Ovary (tissue), 9 donors: ENCODE data around the gene TUBGCP4. TPM values are rescaled to one million over a fixed set of nuclear protein-coding genes. Genes with fewer than 3 reads are reported as not detected.

Experiments used
- DNase-seq, 5 donors: peaks; one replicate each; pipeline ENCODE4 v3.0.0-alpha.2; 2019 to 2020
- H3K27ac ChIP-seq, 2 donors: fragments of 200-600 bp; one replicate each; pipeline versions ENCODE4 v1.5.1 to v1.8.0; 2019 to 2022
- H3K27me3 ChIP-seq: fragments of 200-600 bp; one replicate; pipeline ENCODE4 v1.8.0; 2022
- H3K36me3 ChIP-seq: fragments of 200-600 bp; sonication (generic); one replicate; pipeline ENCODE4 v1.5.1; 2019
- H3K4me1 ChIP-seq: one replicate; pipeline ENCODE4 v1.8.1; 2013; ENCODE audit warnings: mild to moderate bottlenecking, moderate library complexity; ENCODE audit not compliant: insufficient read depth
- H3K4me3 ChIP-seq: fragments of 200-600 bp; sonication (generic); one replicate; pipeline ENCODE4 v1.5.1; 2017
- H3K9me3 ChIP-seq, 2 donors: fragments of 200-600 bp in 1 of 2; sonication (generic) in 1 of 2; one replicate each; pipeline versions ENCODE4 v1.5.1 to v1.8.1; 2013 to 2019; ENCODE audit warnings: mild to moderate bottlenecking in 1 of 2, moderate library complexity in 1 of 2
- CTCF ChIP-seq, 3 donors: fragments of 450-650 bp in 2 of 3; fragments of 200-600 bp in 1 of 3; IDR thresholded peaks; one replicate each; pipeline versions ENCODE4 v1.5.1 to v1.8.0; 2016 to 2022; ENCODE audit warnings: antibody characterized with exemption in 3 of 3, mild to moderate bottlenecking in 1 of 3
- EP300 ChIP-seq: sonication (generic); formaldehyde crosslinking; IDR thresholded peaks from one replicate; pipeline ENCODE4 v1.6.1; 2017; ENCODE audit warnings: antibody characterized with exemption
- POLR2A ChIP-seq: fragments of 450-650 bp; IDR thresholded peaks from one replicate; pipeline ENCODE4 v1.6.1; 2017; ENCODE audit warnings: antibody characterized with exemption, mild to moderate bottlenecking, moderate library complexity
- WGBS, 3 donors: extraction: QIAGEN DNeasy Blood & Tissue Kit in 1 of 3; methylation state at CpG; one replicate each; pipeline versions ENCODE4 v1.1.5 to v1.1.7; 2013 to 2017; 5-methylcytosine and 5-hydroxymethylcytosine counted together
- intact Hi-C, 4 donors: fragments of 100-400 bp; cut with DNase I; formaldehyde crosslinking; loops; one replicate each; pipeline versions ENCODE4 v1.11.0 to v1.15.1; 2022 to 2023
- polyA plus RNA-seq, 2 donors: library from polyadenylated mRNA; stranded (reverse); fragments of 200-250 nt in 1 of 2; fragments of 350-450 nt in 1 of 2; fragmentation: Illumina TruSeq in 1 of 2; extraction: RNeasy Lipid Tissue Mini Kit (QIAGEN cat#74804) in 1 of 2; gene quantifications; one replicate each; pipeline ENCODE4 v1.2.3, GENCODE V29; 2013 to 2014
- total RNA-seq, 7 donors: library from RNA; depleted of rRNA in 2 of 7; stranded (reverse); fragments of >200 nt in 2 of 7; fragmentation: NEBNext Ultra II Directional in 3 of 7; extraction: Animal tissue kit (Norgen Biotek cat#: 25700) in 3 of 7; gene quantifications; one replicate each; pipeline versions ENCODE4 v1.1.0 to v1.2.4, GENCODE V29; 2016 to 2023
- donor health status: DM: no; HTN: no; CAD: no; lungs with moderate emphysema.
- donor health status: DM: no; HTN: no; CAD: no.
- donor health status: Bipolar disorder and iron deficiency.
- donor health status: DM: yes; HTN: yes; CAD: no.
- donor health status: DM: no; HTN: no; CAD: no.
- donor health status: DM: yes; HTN: yes; CAD: no.

The TUBGCP4 gene
- total and polyA plus RNA-seq, 9 donors: 5.0 to 17.0 (median 15.4) TPM

- Histone ChIP-seq H3K36me3 (no peaks in the 10 kb centered on the region), H3K4me1 (no peaks in the 10 kb centered on the region), H3K4me3 (no peak overlapping the region), H3K27ac (no peak overlapping the region), H3K9me3 (no peaks in the 10 kb centered on the region), H3K27me3 (no peaks in the 10 kb centered on the region)
- DNase-seq: no peak
- intact Hi-C loops: no loop called here
- TF ChIP-seq POLR2A: no peak
- no peak for TF ChIP-seq EP300
- no peak for TF ChIP-seq CTCF (IDR thresholded peaks at IDR 0.05)
- WGBS, 3 donors: 37 to 60% (median 51%) methylated on average over 4 of the region's 4 CpGs
These were observed 37.9 kb downstream of the TUBGCP4 start for GRCh38 chr15:43408789-43409188.

- DNase-seq: no peak
- intact Hi-C loops: no loop called here
- Histone ChIP-seq H3K4me3 (no peak overlapping the region), H3K27me3 (no peaks in the 10 kb centered on the region), H3K36me3 (no peaks in the 10 kb centered on the region), H3K9me3 (no peaks in the 10 kb centered on the region), H3K4me1 (no peaks in the 10 kb centered on the region), H3K27ac (no peak overlapping the region)
- TF ChIP-seq CTCF (IDR thresholded peaks at IDR 0.05) (no peak), POLR2A (no peak), EP300 (no peak)
- 51 to 66% (median 60%) methylated on average over 5 of the region's 5 CpGs for WGBS, 3 donors
These were observed 39.8 kb downstream of the TUBGCP4 start for GRCh38 chr15:43410572-43411214.

- no peaks in the 10 kb centered on the region for H3K36me3 ChIP-seq
- no peak for DNase-seq
- H3K4me3 ChIP-seq: no peak overlapping the region
- H3K4me1 ChIP-seq: no peaks in the 10 kb centered on the region
- TF ChIP-seq POLR2A (no peak), CTCF (IDR thresholded peaks at IDR 0.05) (no peak), EP300 (no peak)
- H3K27ac ChIP-seq: no peak overlapping the region
- intact Hi-C loops: no loop called here
- H3K9me3 ChIP-seq: no peaks in the 10 kb centered on the region
- no peaks in the 10 kb centered on the region for H3K27me3 ChIP-seq
- 83 to 86% (median 85%) methylated on average over 1 of the region's 1 CpG for WGBS, 3 donors
These were observed 41.2 kb downstream of the TUBGCP4 start for GRCh38 chr15:43412096-43412495.

GRCh38 chr15:43414196-43414595 lies 43.3 kb downstream of the TUBGCP4 start:
- Histone ChIP-seq H3K9me3 (no peaks in the 10 kb centered on the region), H3K27ac (no peak overlapping the region), H3K36me3 (no peaks in the 10 kb centered on the region), H3K4me1 (no peaks in the 10 kb centered on the region), H3K27me3 (no peaks in the 10 kb centered on the region), H3K4me3 (no peak overlapping the region)
- no peak for TF ChIP-seq CTCF (IDR thresholded peaks at IDR 0.05)
- TF ChIP-seq EP300: no peak
- no peak for TF ChIP-seq POLR2A
- intact Hi-C loops: no loop called here
- DNase-seq: no peak
